Caco-2 (cell line): ENCODE measurements around the gene CUL9. TPM values are rescaled to one million over a fixed set of nuclear protein-coding genes. Genes with fewer than 3 reads are reported as not detected.

Source experiments
- BruUV-seq: library from RNA; stranded (reverse); fragments of 400-500 nt; replicated peaks from 2 replicates; lab custom pipeline; 2021; lab: Mats Ljungman, UMichigan
- CTCF ChIA-PET: fragments of 300-600 bp; sonication (Branson Sonifier 250); formaldehyde crosslinking; loops from one replicate; lab custom pipeline; 2022; ENCODE audit warnings: antibody characterized with exemption; lab: Charles Lee
- POLR2A ChIA-PET: fragments of 300-600 bp; sonication (Branson Sonifier 250); formaldehyde crosslinking; loops from one replicate; lab custom pipeline; 2022; ENCODE audit warnings: antibody characterized with exemption; lab: Charles Lee
- DNase-seq, 2 experiments: peaks; one replicate each; pipeline versions ENCODE4 v3.0.0 to v3.0.0-alpha.2; 2020 to 2022
- H3K27me3 ChIP-seq: replicated peaks from 2 replicates; pipeline ENCODE4 v1.6.0; 2011; ENCODE audit warnings: low read length; ENCODE audit not compliant: control insufficient read depth, insufficient read depth
- H3K36me3 ChIP-seq: 2 replicates; pipeline ENCODE4 v1.5.1; 2011; ENCODE audit warnings: low read length; ENCODE audit not compliant: control insufficient read depth, insufficient read depth
- H3K4me1 ChIP-seq: fragments of 250-450 bp; sonication (Bioruptor Pico); 2 replicates; pipeline ENCODE4 v1.5.1; 2020; ENCODE audit warnings: mild to moderate bottlenecking
- H3K4me3 ChIP-seq: 2 replicates; pipeline ENCODE4 v1.5.1; 2011; ENCODE audit warnings: low read depth, mild to moderate bottlenecking, control low read depth, low read length
- H3K9me3 ChIP-seq: fragments of 250-450 bp; sonication (Bioruptor Pico); 2 replicates; pipeline ENCODE4 v1.5.1; 2020; ENCODE audit warnings: mild to moderate bottlenecking, moderate library complexity
- H3K27ac Mint-ChIP-seq: one replicate; pipeline ENCODE4 v1.8.0; 2022; ENCODE audit warnings: mixed read lengths; ENCODE audit not compliant: unreplicated experiment
- H3K27me3 Mint-ChIP-seq: one replicate; pipeline ENCODE4 v1.8.0; 2022; ENCODE audit warnings: mixed read lengths; ENCODE audit not compliant: insufficient read depth, unreplicated experiment
- H3K36me3 Mint-ChIP-seq: one replicate; pipeline ENCODE4 v1.8.0; 2022; ENCODE audit warnings: mild to moderate bottlenecking, mixed read lengths; ENCODE audit not compliant: insufficient read depth, unreplicated experiment
- H3K4me1 Mint-ChIP-seq: one replicate; pipeline ENCODE4 v1.8.0; 2022; ENCODE audit warnings: low read depth, mixed read lengths; ENCODE audit not compliant: unreplicated experiment
- H3K4me3 Mint-ChIP-seq: one replicate; pipeline ENCODE4 v1.8.0; 2022; ENCODE audit warnings: mild to moderate bottlenecking, moderate library complexity, mixed read lengths; ENCODE audit not compliant: unreplicated experiment
- H3K9me3 Mint-ChIP-seq: one replicate; pipeline ENCODE4 v1.8.0; 2022; ENCODE audit warnings: mixed read lengths; ENCODE audit not compliant: unreplicated experiment
- CTCF ChIP-seq, 2 experiments: fragments of 200-600 bp in 1 of 2; IDR thresholded peaks; 1 replicate in 1 of 2; 2 replicates in 1 of 2; pipeline versions ENCODE4 v1.5.1 to v1.8.0; 2011 to 2022; ENCODE audit warnings: antibody characterized with exemption in 1 of 2, control low read depth in 1 of 2, inconsistent platforms in 1 of 2, low read depth in 1 of 2, low read length in 1 of 2, mild to moderate bottlenecking in 1 of 2, moderate library complexity in 1 of 2; ENCODE audit not compliant: insufficient read depth in 1 of 2, severe bottlenecking in 1 of 2, unreplicated experiment in 1 of 2
- intact Hi-C: fragments of 100-400 bp; cut with micrococcal nuclease; formaldehyde crosslinking; loops from one replicate; pipeline ENCODE4 v1.10.0; 2022; ENCODE audit not compliant: unreplicated experiment
- total RNA-seq: library from RNA; stranded (reverse); gene quantifications from 2 replicates; pipeline ENCODE4 v1.2.3, GENCODE V29; 2022

The CUL9 gene
- total RNA-seq, 1 experiment from 2014 or later: 16.7 TPM

GRCh38 chr6:43202451-43202850 is 20.5 kb downstream of the CUL9 start:
- ChIA-PET POLR2A (no interaction called here), CTCF (no interaction called here)
- Mint-ChIP-seq H3K27ac (no peak overlapping the region), H3K27me3 (no peaks in the 10 kb centered on the region), H3K4me3 (no peak overlapping the region), H3K9me3 (no peaks in the 10 kb centered on the region), H3K4me1 (no peaks in the 10 kb centered on the region), H3K36me3 (no peaks in the 10 kb centered on the region)
- Histone ChIP-seq H3K36me3 (no peaks in the 10 kb centered on the region), H3K9me3 (no peaks in the 10 kb centered on the region), H3K27me3 (no peaks in the 10 kb centered on the region; the same call in 1 of the 2 replicates), H3K4me1 (no peaks in the 10 kb centered on the region), H3K4me3 (no peak overlapping the region)
- no peak for TF ChIP-seq CTCF (IDR thresholded peaks at IDR 0.05; ENCODE audit: insufficient read depth in 1 of 2, low read depth in 1 of 2, low read length in 1 of 2, severe bottlenecking in 1 of 2, unreplicated experiment in 1 of 2)
- BruUV-seq: no TSS peak
- intact Hi-C loops: no loop called here
- DNase-seq: peak in 1 of 2 experiments; percentile 7

GRCh38 chr6:43203029-43203717 is 21.2 kb downstream of the CUL9 start:
- DNase-seq: peak in 1 of 2 experiments; percentile 19
- Mint-ChIP-seq H3K4me1 (no peaks in the 10 kb centered on the region), H3K27ac (no peak overlapping the region), H3K9me3 (no peaks in the 10 kb centered on the region), H3K27me3 (no peaks in the 10 kb centered on the region), H3K4me3 (no peak overlapping the region), H3K36me3 (no peaks in the 10 kb centered on the region)
- Histone ChIP-seq H3K4me3 (no peak overlapping the region), H3K4me1 (no peaks in the 10 kb centered on the region), H3K27me3 (no peaks in the 10 kb centered on the region; the same call in 1 of the 2 replicates), H3K9me3 (no peaks in the 10 kb centered on the region), H3K36me3 (no peaks in the 10 kb centered on the region)
- TF ChIP-seq CTCF (IDR thresholded peaks at IDR 0.05; ENCODE audit: insufficient read depth in 1 of 2, low read depth in 1 of 2, low read length in 1 of 2, severe bottlenecking in 1 of 2, unreplicated experiment in 1 of 2): no peak
- ChIA-PET POLR2A (no interaction called here), CTCF (no interaction called here)
- BruUV-seq: no TSS peak
- intact Hi-C loops: no loop called here

- BruUV-seq: no TSS peak
- no peaks in the 10 kb centered on the region for H3K27me3 Mint-ChIP-seq
- H3K4me3 Mint-ChIP-seq: no peak overlapping the region
- H3K4me1 ChIP-seq: no peaks in the 10 kb centered on the region
- H3K36me3 ChIP-seq: no peaks in the 10 kb centered on the region
- no peaks in the 10 kb centered on the region for H3K9me3 ChIP-seq
- H3K9me3 Mint-ChIP-seq: no peaks in the 10 kb centered on the region
- ChIA-PET CTCF (interaction anchor here (1.4 kb wide), 1 partner anchor 25 kb away, joined by 3 read pairs; the partner anchor contains the start of gene DNPH1), POLR2A (no interaction called here)
- no peaks in the 10 kb centered on the region for H3K36me3 Mint-ChIP-seq
- H3K27ac Mint-ChIP-seq: no peak overlapping the region
- intact Hi-C loops: no loop called here
- no peak for TF ChIP-seq CTCF (IDR thresholded peaks at IDR 0.05; ENCODE audit: insufficient read depth in 1 of 2, low read depth in 1 of 2, low read length in 1 of 2, severe bottlenecking in 1 of 2, unreplicated experiment in 1 of 2)
- no peaks in the 10 kb centered on the region for H3K4me1 Mint-ChIP-seq
- peak in 1 of 2 experiments; percentile 21 for DNase-seq
- H3K4me3 ChIP-seq: no peak overlapping the region
- no peaks in the 10 kb centered on the region; the same call in 1 of the 2 replicates for H3K27me3 ChIP-seq
Measured at GRCh38 chr6:43203718-43204095, 21.7 kb downstream of the CUL9 start.
